PC-9 (cell line): ENCODE measurements around the gene PHYKPL.

Source experiments
- EZH2 ChIP-seq: fragments of 200-600 bp; sonication (generic); IDR thresholded peaks from 2 replicates; pipeline ENCODE4 v1.8.0; 2017; ENCODE audit warnings: antibody characterized with exemption, low read depth
- TF ChIP-seq, protein P1 (sequence below): fragments of 200-600 bp; sonication (generic); conservative IDR thresholded peaks from 2 replicates; pipeline ENCODE4 v1.6.1; 2017; ENCODE audit warnings: mixed run types, antibody characterized with exemption, mild to moderate bottlenecking, moderate library complexity

DNA sequence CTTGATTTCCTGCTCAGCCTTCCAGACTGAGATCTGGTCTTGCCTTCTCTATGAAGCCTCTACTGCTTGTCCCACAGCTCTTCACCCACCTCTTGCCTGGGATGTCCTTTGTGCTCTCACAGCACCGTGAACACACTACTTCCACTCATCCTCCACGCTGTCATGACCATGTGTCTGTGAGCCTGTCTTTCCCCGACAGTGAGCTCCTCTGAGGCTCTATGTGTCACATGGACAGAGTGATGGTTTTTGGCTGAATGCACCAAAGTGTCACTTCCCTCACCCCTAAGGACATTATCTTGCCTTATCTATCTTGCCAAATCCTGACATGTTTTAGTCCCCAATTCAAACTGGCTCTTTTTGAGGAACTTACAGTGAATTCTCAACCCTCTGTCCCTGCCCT lies 11.3 kb downstream of the PHYKPL start:
- TF ChIP-seq, protein P1, sequence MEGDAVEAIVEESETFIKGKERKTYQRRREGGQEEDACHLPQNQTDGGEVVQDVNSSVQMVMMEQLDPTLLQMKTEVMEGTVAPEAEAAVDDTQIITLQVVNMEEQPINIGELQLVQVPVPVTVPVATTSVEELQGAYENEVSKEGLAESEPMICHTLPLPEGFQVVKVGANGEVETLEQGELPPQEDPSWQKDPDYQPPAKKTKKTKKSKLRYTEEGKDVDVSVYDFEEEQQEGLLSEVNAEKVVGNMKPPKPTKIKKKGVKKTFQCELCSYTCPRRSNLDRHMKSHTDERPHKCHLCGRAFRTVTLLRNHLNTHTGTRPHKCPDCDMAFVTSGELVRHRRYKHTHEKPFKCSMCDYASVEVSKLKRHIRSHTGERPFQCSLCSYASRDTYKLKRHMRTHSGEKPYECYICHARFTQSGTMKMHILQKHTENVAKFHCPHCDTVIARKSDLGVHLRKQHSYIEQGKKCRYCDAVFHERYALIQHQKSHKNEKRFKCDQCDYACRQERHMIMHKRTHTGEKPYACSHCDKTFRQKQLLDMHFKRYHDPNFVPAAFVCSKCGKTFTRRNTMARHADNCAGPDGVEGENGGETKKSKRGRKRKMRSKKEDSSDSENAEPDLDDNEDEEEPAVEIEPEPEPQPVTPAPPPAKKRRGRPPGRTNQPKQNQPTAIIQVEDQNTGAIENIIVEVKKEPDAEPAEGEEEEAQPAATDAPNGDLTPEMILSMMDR, result no peak
- TF ChIP-seq EZH2, result no peak
